Activated naive CD4-positive, alpha-beta T cell (primary cell): Measurements from ENCODE around the gene KIAA1755.
"Not testable (repeated sequence)": the region's sequence is repeated elsewhere in the genome, so short reads cannot be mapped to it uniquely, and the experiment has no call there.

Experiments used
- DNase-seq, 4 experiments: peaks; one replicate each; lab custom pipeline; 2025; lab: John Stamatoyannopoulos, UW

The KIAA1755 gene

GRCh38 chr20:38286586-38287531, 26.3 kb upstream of the KIAA1755 start:
- DNase-seq: no peak

GRCh38 chr20:38284893-38285444, 24.4 kb upstream of the KIAA1755 start:
- no peak for DNase-seq

- DNase-seq: not testable (repeated sequence)
Observed at GRCh38 chr20:38284066-38284650, 23.6 kb upstream of the KIAA1755 start.

- DNase-seq: no peak
Observed at GRCh38 chr20:38283236-38283635, 22.7 kb upstream of the KIAA1755 start.

- not testable (repeated sequence) for DNase-seq
Observed at GRCh38 chr20:38281176-38281915, 20.8 kb upstream of the KIAA1755 start.

GRCh38 chr20:38278763-38279162, 18.2 kb upstream of the KIAA1755 start:
- no peak for DNase-seq

GRCh38 chr20:38278131-38278530, 17.6 kb upstream of the KIAA1755 start:
- no peak for DNase-seq

- DNase-seq: no peak
Observed at GRCh38 chr20:38277691-38278090, 17.2 kb upstream of the KIAA1755 start.

GRCh38 chr20:38277285-38277684, 16.8 kb upstream of the KIAA1755 start:
- no peak for DNase-seq

- DNase-seq: no peak
Observed at GRCh38 chr20:38275815-38276550, 15.4 kb upstream of the KIAA1755 start.

GRCh38 chr20:38272961-38273360, 12.4 kb upstream of the KIAA1755 start:
- DNase-seq: no peak

GRCh38 chr20:38272398-38272797, 11.9 kb upstream of the KIAA1755 start:
- no peak for DNase-seq

GRCh38 chr20:38271608-38272120, 11.1 kb upstream of the KIAA1755 start:
- no peak for DNase-seq

GRCh38 chr20:38270869-38271605, 10.5 kb upstream of the KIAA1755 start:
- DNase-seq: no peak

- DNase-seq: no peak
Observed at GRCh38 chr20:38269715-38270114, 9.2 kb upstream of the KIAA1755 start.

GRCh38 chr20:38269040-38269439, 8.5 kb upstream of the KIAA1755 start:
- DNase-seq: no peak

GRCh38 chr20:38267901-38268514, 7.5 kb upstream of the KIAA1755 start:
- DNase-seq: no peak

GRCh38 chr20:38267296-38267695, 6.8 kb upstream of the KIAA1755 start:
- no peak for DNase-seq

GRCh38 chr20:38266426-38266825, 5.9 kb upstream of the KIAA1755 start:
- DNase-seq: no peak

GRCh38 chr20:38262931-38263330, 2.4 kb upstream of the KIAA1755 start:
- no peak for DNase-seq
